ENCODE data around the gene TXNDC5.

GRCh38 chr6:7894262-7895124, 16.1 kb downstream of the TXNDC5 start:
- TF ChIP-seq POLR2AphosphoS5 (IDR thresholded peaks at IDR 0.05; ENCODE audit: borderline replicate concordance, low read depth, low read length) (no peak), EZH2 (IDR thresholded peaks at IDR 0.05) (no peak), FOXP2 (optimal IDR thresholded peaks at IDR 0.05; ENCODE audit: control extremely low read depth, extremely low read length, insufficient read depth) (no peak)

Data from SK-N-MC (cell line).